Measurements from ENCODE around the gene CTDSPL.

DNA sequence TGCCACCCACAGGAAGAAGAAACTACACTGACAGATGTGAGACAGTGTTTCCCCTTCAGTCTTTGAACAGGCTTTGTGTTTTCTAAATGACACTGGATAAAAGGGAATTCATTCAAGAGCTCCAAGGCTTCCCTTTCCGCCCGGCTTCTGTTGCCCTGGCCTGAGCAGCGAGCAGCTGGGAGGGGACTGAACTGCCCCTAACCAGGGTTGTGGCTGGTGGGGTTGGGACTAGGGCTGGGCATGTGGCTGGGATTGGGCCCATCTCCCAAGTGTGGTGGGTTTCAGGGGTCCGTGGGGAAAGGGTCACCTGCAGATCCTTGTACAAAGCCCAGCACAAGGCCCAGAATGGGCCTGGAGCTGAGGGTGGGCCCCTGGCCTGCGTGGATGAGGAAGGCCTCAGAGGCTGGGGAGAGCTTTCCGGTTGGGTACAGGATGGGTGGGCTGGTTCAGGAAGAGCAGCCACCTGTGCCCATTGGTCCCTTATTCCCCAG, 139.3 kb downstream of the CTDSPL start:
- TF ChIP-seq RFX5 (IDR thresholded peaks at IDR 0.05; ENCODE audit: low read length) (no peak), POLR2AphosphoS5 (IDR thresholded peaks at IDR 0.05; ENCODE audit: low read depth, low read length) (no peak), CTCF (IDR thresholded peaks at IDR 0.05) (no peak)

All from SK-N-SH (cell line).